ENCODE measurements around the gene CER1.

Gene CER1, protein sequence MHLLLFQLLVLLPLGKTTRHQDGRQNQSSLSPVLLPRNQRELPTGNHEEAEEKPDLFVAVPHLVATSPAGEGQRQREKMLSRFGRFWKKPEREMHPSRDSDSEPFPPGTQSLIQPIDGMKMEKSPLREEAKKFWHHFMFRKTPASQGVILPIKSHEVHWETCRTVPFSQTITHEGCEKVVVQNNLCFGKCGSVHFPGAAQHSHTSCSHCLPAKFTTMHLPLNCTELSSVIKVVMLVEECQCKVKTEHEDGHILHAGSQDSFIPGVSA

DNA sequence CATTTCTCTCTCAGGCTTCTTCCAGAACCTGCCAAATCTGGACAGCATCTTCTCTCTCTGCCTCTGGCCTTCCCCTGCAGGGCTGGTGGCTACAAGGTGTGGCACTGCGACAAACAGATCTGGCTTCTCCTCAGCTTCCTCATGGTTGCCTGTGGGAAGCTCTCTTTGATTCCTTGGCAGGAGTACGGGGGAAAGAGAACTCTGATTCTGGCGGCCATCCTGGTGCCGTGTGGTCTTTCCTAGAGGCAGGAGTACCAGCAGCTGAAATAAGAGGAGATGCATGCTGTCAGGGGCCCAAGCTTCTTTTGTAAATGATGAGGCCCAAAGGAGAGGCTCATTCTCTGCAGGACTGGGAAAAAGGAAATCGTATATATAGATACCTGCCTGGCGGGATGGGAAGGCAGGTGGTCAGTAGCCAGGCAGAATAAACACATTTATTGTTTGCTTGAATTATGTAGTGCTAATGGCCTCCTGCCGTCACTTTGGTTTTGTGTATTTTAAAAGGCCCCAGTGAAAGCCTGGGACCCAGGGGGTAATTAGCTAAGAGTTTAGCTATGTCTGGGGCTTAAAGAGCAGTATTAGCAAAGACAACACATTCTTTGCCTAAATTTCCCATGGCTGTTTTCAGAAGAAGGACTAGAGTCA lies at the start of gene CER1:
TSS of gene CER1 (minus strand) at position 343 of the 645 bp plus-strand sequence. CDS start at position 282, 61 bp downstream.
- DNase-seq = no peak

DNA sequence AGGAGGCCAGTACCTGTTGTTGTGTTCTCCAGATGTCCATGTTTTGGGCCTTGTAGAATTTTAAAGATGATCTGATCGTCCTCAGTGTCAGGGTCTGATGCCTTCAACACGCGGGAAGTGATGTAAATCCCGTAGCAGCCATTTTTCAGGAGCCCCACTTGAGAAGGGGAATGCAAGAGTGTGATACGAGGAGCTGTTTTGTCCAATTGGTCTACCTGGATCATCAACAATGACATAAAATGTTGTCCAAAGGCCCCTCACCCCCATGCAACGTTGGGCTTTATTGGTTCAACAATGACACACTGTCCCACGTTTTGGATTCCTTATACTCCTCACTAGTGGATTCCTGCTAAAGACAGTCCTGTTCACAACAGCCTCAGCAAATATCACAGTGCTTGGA lies 48.1 kb upstream of the CER1 start:
- no peak for DNase-seq

DNA sequence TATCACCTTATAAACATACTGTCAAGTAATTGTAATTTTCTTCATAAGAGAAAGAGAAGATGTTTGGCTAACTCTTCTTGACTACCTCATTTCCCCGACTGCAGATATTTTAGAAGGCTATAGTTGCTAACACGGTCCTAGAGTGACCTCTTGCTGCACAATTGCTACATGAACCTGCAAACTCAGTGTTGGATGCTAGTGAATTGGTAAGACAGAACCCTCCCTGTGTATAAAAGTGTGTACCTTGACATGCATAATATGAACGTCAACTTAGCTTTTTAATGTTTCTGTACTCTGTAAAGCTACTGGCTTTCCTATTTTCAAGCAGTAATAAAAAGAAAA lies 46.7 kb upstream of the CER1 start:
- DNase-seq = no peak

DNA sequence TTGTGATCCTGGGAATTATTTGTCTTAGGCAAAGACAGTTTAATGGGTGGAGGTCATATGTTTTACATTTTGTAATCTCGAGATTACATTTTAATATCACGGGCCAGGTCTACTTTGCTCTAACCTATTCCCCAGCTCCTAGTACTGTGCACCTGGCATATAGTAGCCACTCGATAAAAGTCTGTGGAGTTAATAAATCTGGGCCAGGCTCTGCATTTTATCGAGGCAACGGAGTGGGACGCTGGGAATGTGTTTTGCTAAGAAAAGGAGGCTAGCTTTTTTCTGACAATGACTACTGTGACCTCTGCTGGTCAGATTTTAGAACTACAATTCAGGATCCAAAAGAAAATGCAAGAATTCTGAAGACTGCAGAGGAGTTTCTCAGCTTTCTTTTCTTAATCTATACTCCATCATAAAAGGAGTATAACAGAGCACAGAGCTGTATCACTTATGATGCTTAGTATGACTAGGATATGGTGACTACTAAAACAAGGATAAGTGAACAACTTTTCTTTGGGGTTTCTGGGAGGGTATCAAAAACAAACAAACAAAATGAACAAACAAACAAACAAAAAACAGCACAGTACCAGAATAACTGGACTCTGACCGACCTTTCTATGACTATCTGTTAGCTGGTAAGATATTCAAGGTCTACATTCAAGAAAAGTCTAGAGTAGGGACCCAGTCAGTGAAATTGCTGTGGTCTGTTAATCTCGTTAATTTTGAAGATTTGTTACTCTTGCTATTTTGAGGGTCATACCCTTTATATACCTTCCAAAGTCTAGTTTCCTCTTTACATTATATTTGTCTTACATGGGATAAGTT lies 46.1 kb upstream of the CER1 start:
- DNase-seq = peak; percentile 46

DNA sequence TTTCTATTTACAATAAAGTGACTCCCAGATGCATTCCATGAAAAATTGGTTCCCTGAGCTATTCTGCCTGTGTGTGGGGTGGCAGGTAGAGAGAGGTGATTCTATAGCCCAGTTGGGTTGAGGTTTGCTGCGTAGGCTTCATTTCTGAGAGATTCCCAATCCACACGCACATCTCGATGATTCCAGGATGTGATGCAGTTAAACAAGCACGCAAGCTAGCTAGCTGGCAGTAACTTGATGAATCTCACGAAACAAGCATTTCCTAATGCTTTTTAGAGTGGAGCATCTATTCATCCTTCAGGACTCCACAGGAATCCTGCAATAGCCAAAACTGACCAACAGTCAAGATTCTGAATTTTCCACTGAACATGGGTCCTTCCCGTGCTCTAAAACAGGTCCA lies 43.8 kb upstream of the CER1 start:
- no peak for DNase-seq

DNA sequence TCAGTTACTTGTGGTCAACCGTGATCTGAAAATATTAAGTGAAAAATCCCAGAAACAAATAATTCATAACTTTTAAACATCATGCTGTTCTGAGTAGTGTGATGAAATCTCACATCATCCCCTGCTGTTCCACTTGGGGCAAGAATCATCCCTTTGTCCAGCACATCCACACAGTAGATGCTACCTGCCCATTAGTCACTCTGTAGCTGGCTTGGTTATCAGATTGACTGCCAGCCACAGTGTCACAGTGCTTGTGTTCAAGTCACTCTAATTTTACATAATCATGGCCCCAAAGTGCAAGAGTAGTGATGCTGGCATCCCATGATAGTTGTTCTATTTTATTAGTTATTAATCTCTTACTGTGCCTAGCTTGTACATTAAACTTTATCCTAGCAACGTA lies 39.1 kb upstream of the CER1 start:
- no peak for DNase-seq

DNA sequence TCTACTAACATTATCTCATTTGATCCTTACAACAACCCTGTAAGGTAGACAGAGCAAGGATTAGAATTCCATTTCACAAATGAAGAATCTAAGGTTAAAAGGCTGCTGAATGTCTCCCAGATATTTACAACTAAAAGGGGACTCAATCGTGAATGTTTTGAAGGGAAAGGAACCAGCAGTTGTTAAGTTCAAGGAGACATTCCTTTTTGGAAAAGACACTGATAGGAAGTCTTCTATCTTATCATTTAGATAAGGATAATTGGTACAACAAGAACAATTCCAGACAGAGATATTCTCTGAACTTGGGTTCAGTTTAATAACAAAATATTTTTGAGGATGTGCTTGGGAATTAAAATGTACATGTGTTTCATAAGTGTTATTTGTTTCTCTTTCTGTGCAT lies 37.5 kb upstream of the CER1 start:
- no peak for DNase-seq

DNA sequence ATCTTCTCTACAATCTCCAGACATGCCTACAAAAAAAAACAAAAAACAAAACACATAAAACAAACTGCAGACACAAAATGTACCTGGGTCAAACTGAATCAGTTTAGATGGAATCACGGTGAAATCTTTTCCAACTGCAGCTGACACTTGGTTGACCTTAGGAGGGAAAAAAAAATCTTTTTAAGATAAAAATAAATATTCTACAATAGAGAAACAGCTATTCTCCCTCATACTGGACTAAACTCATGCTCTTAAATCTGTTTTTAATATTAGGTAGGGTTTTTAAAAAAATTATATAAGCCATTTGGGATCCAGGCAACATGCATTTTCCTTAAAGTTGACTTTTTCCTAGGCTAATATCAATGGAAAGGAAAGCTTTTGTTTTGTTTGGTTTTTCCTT lies 33.8 kb upstream of the CER1 start:
- no peak for DNase-seq

DNA sequence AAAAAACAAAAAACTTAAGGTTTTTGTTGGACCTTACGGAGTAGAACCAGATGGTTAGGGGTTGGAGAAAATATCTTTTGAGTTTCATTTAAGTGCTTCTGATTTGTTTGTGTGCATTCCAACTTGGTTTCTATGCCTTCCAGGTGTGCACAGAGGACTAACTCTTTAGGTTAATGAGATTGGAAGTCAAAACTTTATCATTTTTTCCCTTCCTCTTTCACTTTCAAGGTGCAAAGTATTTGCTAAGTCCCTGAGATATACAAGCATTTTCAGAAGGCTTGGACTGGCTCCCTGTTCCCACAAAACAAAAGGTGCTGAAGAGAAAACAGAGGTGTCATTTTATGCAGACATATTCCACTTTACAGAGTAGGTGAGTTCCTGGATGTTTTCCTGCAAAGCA lies 30.3 kb upstream of the CER1 start:
- DNase-seq = no peak

DNA sequence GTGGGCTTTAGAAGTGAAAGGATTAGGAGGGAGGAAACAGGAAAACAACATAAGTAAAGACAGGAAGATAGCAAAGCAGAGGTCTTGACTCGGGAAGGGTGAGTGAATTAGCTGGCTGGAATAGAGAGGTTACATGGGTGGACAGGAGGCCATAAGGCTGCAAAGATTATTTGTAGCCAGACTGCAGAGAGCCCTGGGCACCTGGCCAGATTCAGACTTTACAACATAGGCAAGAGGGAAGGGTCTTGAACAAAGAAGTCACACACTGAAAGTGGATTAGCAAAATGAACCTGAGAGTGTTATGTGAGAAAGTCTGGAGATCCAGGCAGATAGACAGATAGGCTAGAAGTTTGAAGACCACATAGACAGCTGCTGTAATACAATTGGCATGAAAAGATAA lies 29.7 kb upstream of the CER1 start:
- no peak for DNase-seq

DNA sequence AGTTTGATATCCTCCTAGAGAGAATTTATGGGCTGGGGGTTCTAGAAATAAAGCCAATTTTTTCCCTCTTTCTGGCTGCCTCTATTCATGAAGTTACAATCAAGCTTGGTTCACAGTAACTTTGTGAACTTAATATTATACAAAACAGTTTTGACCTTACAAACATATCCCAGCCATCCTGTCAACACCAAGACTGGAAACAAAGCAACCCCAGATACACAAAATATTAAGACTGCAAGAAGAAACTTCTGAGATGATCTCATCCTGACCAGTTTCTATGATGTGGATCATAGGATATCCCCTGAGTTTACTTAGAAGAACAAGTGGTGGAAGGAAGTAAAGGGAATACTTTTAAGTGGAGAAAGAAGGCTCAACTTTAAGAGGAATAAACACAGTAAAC lies 28.3 kb upstream of the CER1 start:
- no peak for DNase-seq

DNA sequence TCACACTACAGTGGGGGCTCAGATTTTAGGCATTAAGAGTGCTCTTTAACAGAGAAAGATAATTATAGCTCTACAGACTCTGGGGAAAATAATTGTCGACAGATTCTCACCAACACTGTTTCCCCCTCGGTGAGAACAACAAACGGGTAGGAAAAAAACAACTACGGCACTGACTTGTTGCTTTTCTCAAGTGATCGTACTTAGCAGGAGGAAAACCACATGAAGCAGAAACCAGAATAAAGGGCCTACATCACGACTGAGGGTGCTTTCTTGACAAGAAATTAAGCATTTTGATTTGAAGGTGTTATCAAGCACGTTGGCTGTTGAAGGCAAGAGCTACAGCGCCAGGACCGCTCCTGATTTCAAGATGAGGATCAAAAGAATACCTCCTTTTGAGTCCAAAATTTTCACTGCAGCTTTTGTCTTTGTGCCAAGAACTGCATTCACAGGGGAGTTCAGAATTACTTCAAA lies 27.2 kb upstream of the CER1 start:
- no peak for DNase-seq

DNA sequence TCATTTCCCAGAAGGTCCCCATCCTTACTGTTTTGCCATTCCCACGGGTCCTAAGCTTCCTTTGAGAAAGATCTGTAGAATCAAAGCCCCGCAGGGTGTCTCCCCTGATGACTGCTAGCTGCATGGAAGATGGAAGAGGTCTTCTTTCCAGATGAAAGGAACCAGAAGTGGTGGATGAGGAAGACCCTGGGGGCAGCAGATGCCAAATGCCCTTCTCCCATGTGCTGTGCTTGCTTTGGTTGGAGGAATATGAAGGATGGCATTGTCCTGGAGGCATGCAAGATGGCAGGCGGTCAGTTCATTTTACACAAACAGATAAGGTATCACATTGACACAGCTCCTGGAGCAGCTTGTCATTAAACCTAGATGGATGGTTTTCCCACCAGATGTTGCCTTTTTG lies 25.8 kb upstream of the CER1 start:
- DNase-seq = no peak

DNA sequence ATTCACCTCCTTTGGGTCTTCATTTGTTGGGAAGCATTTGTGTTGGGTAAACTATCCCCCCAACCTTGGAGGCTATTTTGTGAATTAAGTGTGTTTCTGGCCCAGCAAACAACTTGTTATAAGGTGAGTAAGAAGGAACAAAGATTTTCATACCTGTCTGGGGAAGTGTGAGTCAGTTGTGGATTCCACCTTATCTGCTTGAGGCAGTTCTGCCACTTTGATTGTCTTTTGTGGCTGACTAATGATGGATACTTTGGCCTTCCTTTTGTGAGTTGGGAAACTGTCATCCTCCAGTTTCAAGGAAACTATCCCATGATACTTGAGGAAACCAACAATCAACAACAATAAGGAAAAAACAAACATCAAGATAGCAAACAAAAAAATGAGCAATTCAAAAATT lies 24.6 kb upstream of the CER1 start:
- DNase-seq = no peak

DNA sequence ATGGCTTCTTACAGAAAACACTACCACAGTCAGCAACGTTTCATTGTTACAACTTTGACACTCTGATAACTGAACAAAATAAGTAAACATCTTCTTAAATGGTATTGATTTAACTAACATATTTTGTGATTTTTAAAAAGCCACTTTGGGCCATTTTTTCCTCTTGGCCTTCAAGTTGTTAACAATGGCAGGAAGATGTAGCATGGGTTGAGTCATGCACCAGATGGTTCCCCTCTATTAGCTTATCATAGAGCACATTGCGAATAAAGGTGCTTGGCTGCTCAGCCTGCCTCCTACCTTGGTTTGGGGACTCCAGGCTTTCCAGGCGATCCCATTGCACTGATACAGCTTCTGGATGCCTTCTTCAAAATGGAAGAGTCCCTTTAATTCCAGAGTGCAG lies 24.1 kb upstream of the CER1 start:
- DNase-seq = no peak

DNA sequence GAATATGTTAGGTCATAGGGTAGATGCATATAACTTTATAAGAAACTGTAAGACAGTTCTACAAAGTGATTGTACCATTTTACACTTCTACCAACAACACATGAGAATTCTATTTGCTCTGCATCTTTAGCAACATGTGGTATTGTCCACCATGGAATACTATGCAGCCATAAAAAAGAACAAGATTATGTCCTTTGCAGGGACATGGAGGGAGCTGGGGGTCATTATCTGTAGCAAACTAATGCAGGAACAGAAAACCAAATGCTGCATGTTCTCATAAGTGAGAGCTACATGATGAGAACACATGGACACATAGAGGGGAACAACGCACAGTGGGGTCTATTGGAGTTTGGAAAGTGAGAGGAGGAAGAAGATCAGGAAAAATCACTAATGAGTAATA lies 22.2 kb upstream of the CER1 start:
- no peak for DNase-seq

DNA sequence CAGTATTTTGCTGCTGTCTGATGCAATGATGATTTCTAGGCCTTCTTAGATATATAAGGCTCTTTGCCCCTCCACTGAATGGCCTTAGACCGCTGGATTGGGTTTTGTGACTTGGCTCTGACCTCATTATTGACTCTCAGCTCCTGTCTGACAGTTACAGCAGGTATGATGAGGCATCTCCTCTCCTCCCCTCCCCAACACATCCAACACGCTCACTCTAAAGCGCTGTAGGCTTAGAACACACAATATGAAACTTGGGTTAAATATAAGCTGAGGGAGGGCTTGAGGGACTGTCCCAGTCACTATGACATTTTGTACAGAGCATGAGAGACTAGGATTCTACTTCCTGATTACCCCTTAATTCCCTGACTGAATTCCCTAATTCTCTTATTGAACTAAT lies 18.8 kb upstream of the CER1 start:
- DNase-seq = no peak

DNA sequence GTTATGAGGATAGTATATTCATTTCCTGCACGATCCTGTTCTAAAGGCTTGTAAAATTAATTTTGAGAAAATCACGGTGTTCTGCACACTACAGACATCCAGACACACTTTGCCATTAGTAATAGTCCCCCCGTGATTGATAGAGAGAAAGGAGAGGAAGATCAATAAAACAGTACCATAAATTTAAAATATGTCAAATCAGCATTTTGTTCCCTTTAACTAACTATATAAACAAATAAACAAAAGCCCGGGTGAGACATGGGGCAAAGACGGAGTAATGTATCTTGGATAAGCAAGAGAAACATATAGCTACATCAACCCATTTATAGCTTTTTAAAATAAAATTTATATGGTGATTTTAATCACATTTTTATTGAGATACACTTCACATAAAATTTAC lies 10.6 kb upstream of the CER1 start:
- DNase-seq = no peak

DNA sequence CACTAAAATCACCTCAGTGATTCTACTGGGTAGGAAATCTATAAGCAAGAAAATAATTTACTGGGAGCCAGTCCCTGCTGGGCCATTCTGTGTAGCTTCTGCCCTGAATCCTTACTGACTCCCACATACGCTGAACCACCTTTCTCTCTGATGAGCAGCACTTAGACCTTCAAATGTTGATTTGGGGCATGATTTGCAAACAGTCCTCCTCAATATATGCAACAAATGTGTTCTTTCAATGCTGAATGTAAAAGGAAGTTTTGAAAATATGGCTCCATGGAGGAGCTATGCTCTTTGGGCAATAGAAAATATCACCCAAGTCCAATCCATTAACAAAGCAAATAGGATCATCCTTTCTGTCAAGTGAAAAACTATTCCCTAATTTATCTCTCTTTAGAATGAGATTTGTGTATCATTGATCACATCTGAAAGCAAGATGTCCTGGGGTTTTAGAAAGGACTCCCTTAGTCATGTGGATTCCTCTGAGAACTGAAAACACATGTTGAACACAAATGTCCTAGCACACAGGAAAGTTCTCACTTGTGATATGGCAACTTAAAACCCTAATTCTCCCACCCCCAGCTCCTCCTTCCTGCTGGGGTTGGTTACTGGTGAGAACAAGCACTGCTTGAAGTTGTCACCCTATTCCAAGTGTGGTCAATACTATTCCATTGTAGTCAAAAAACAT lies 8.9 kb upstream of the CER1 start:
- no peak for DNase-seq

DNA sequence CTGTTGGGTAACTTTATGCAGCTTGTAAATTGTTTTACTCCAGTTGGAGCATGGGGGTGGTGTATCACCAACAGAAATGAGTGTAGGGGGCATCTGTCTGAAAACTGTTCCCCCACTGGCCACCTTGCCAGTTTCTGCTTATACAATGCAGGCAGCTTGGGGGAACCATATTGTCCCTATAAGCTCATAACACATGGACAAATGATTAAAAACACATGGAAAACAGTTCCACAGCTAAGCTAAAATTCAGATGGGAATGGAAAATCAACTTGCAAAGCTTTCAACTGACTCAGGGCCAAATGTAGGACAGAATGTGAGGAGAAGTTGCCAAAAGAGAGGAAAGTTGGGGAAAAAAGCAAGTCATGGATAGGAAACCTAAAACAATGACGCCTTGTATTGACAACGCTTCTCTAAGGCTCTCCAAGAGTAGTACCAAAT lies 7.9 kb upstream of the CER1 start:
- DNase-seq = no peak

DNA sequence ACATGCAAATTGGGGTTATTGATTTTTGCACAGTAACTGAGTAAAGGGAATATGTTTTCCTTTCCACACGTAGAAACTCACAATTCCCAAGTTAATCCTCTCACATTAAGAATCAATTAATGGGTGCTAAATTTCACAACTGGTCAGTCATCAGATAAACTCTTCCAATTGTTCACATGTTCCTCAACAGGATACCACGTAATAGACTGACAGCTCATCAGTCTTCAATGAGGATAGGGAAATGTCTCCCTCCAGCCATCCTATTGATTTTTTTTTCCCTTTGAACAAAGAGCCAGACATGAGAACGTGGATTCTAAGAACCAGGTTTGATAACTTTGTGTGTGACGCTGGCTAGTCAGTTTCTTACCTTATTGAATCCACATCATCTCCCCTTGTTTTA lies 768 bp upstream of the CER1 start:
- no peak for DNase-seq

DNA sequence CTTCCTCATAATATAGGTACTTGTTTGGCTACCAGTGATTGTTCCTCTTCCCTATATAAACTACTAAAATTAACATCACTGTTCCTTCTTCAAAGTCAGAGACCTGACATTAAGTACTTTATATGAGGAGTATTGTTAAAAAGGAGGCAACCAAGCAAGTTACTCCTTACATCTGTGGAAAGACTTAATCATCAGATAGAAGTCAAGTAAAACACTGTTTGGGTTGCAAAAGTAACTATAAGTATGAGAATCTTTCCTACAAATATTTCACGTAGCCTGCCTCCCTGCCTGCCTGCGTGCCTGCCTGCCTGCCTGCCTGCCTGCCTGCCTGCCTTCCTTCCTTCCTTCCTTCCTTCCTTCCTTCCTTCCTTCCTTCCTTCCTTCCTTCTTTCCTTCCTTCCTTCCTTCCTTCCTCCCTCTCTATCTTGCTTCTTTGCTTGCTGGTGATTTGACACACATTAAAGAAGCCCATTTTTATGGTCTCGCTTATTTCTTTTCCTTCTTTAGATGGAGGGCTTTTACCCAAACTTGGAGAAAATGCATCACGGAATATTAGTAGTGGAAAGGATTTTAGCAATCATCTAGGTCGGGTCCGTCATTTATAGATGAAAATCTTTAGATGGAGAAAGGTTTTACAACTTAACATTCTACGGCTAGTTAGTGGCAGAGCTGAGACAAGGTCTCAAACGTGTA lies 3.2 kb downstream of the CER1 start:
- DNase-seq = no peak

DNA sequence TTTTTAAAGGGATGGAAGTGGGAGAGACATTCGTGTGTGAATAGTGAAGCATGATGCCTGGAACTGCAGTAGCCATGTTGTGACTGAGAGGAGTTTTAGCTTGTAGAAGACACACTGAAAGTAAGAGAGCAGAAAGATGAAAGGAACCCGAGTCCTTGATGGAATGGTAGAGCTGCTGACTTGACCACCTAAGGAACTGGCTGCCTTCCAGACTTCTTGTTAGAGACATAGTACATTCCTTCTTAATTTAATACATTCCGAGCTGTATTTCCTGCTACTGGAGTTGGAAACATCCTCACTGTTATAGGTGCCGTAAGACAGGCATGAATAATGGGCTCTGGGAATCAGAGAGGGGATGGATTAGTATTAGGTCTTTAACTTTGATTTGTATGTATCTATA lies 7.4 kb downstream of the CER1 start:
- no peak for DNase-seq

Data from CD4-positive, alpha-beta T cell treated with Interleukin-17A for 1 hour (primary cell).